Ishikawa (cell line): ENCODE data around the gene DHFR2.
A peak's percentile ranks its signal among the peaks of the same experiment; 100 is the strongest.

Experiments used
- CEBPB ChIP-seq: IDR thresholded peaks from 2 replicates; pipeline ENCODE4 v1.6.1; 2012
- CREB1 ChIP-seq: IDR thresholded peaks from 2 replicates; pipeline ENCODE4 v1.6.1; 2012; ENCODE audit warnings: low read depth
- EGR1 ChIP-seq: IDR thresholded peaks from 2 replicates; pipeline ENCODE4 v1.6.1; 2012
- EP300 ChIP-seq: IDR thresholded peaks from 2 replicates; pipeline ENCODE4 v1.6.1; 2012; ENCODE audit warnings: borderline replicate concordance
- FOXM1 ChIP-seq: IDR thresholded peaks from 2 replicates; pipeline ENCODE4 v1.6.1; 2012; ENCODE audit warnings: low read depth, borderline replicate concordance
- NFIC ChIP-seq: IDR thresholded peaks from 2 replicates; pipeline ENCODE4 v1.6.1; 2012
- RAD21 ChIP-seq: IDR thresholded peaks from 2 replicates; pipeline ENCODE4 v1.6.1; 2012; ENCODE audit warnings: low read depth
- REST ChIP-seq: IDR thresholded peaks from 2 replicates; pipeline ENCODE4 v1.6.1; 2012; ENCODE audit warnings: low read depth, mild to moderate bottlenecking
- TAF1 ChIP-seq: IDR thresholded peaks from 2 replicates; pipeline ENCODE4 v1.6.1; 2012; ENCODE audit warnings: low read depth, mild to moderate bottlenecking
- TCF12 ChIP-seq: IDR thresholded peaks from 2 replicates; pipeline ENCODE4 v1.6.1; 2012; ENCODE audit warnings: low read depth
- TEAD4 ChIP-seq: IDR thresholded peaks from 2 replicates; pipeline ENCODE4 v1.6.1; 2012
- USF1 ChIP-seq: IDR thresholded peaks from 2 replicates; pipeline ENCODE4 v1.6.1; 2012
- YY1 ChIP-seq: IDR thresholded peaks from 2 replicates; pipeline ENCODE4 v1.6.1; 2012; ENCODE audit warnings: low read depth
- ZBTB7A ChIP-seq: IDR thresholded peaks from 2 replicates; pipeline ENCODE4 v1.6.1; 2012; ENCODE audit warnings: low read depth
- TF ChIP-seq, protein P1 (sequence below): IDR thresholded peaks from 2 replicates; pipeline ENCODE4 v1.6.1; 2012

DHFR2 gene

GRCh38 chr3:94062513-94063404 lies at the start of gene DHFR2, which contains the start of gene NSUN3:
DHFR2 (minus strand) TSS chr3:94062916; CDS start chr3:94061511, 1,405 bp downstream.
NSUN3 (plus strand) TSS chr3:94063061; CDS start chr3:94063127, 66 bp downstream.
- TF ChIP-seq, protein P1, sequence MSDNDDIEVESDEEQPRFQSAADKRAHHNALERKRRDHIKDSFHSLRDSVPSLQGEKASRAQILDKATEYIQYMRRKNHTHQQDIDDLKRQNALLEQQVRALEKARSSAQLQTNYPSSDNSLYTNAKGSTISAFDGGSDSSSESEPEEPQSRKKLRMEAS, result peak; percentile 62; the same call in 1 of the 2 replicates
- TF ChIP-seq TAF1 (peak; percentile 41), ZBTB7A (no peak), EGR1 (peak; percentile 54), TEAD4 (0 out of 2 replicates have a peak, but pooled peaks have one; percentile 3), USF1 (no peak), CREB1 (peak; percentile 12; the same call in 1 of the 2 replicates)

GRCh38 chr3:94110854-94111253 lies 48.1 kb upstream of the DHFR2 start:
- no peak for TF ChIP-seq REST
- no peak for TF ChIP-seq TCF12
- TF ChIP-seq NFIC, result no peak
- no peak for TF ChIP-seq ZBTB7A
- TF ChIP-seq FOXM1, result no peak
- TF ChIP-seq, protein P1, result no peak
- TF ChIP-seq EP300, result no peak
- TF ChIP-seq CREB1, result no peak
- TF ChIP-seq TEAD4, result no peak
- TF ChIP-seq EGR1, result no peak
- TF ChIP-seq USF1, result no peak
- no peak for TF ChIP-seq TAF1
- TF ChIP-seq RAD21, result no peak
- TF ChIP-seq YY1, result no peak
- TF ChIP-seq CEBPB, result no peak

DNA sequence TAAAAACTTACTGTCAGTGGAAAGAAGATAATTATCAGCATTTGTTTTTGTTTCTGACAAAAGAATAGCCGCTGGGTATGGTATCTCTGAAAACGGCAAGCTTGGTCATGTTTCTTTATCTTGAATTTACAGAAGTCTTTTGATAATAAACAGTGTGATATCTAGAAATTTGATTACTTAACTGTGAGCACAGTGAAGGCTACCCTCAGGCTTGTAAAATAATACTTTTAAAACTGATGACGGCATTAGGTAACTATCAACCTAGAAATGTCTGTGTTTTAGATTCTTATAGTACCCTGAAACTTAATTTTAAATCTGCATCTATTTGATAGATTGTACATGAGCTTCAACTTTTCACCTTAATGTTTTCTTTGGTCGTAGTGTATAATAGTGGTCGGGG lies 43.6 kb upstream of the DHFR2 start:
- TF ChIP-seq CREB1 (no peak), TCF12 (no peak)
- TF ChIP-seq, protein P1, result no peak

DNA sequence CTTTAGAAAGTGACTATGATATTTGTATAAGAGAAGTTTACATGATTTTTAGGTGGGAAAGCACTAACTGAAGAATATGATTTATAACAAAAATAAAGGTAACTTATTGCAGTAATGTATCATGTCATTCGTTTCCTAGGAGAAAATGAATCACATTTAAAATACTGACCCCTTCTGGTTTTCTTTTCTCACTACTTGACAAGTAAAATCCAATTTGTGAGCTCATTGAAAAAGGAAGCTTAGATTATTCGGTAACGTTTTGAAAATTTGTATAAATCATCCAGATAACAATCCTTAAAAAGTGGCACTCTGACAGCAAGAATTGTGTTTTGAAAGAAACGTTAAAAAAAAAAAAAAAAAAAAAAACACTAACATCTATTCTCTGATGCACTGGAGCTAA lies 39.1 kb upstream of the DHFR2 start:
- 0 out of 2 replicates have a peak, but pooled peaks have one; percentile 3 for TF ChIP-seq RAD21
- TF ChIP-seq NFIC, result no peak
- TF ChIP-seq EP300, result no peak

- TF ChIP-seq EP300 (no peak), EGR1 (no peak), TCF12 (no peak), TEAD4 (no peak), NFIC (no peak), ZBTB7A (no peak), USF1 (no peak), REST (no peak)
These were observed 36.6 kb upstream of the DHFR2 start for GRCh38 chr3:94099311-94099710.
